ENCODE results near the gene NEDD9.

The NEDD9 gene

DNA sequence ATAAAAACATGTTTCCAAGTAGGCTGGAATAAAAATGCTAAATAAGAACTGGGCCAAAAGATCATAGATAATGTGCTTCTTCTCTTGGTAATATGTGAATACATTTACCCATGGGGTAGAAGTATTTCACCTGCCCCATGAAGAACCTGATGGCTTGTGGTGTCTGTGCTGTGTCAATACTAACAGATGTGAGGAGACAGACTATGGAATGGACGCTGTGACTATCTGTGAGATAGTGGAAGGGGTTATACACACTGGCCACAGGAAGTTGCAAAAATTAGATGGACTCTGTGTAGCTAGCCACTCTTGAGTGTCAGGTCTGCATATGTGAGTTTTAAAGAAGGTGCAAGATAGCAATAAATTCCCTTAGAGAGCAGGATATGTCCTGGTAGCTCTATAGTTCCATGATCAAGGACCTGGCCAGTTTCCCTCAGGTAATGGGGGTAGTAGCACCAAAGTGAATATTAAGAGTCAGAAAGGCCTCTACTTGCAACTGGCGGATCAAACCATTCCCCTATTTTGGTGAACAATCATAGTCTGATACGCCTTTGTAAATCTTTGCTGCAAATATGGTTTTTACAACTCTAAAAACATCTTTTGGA lies 48.6 kb downstream of the NEDD9 start:
- TF ChIP-seq, protein P1, sequence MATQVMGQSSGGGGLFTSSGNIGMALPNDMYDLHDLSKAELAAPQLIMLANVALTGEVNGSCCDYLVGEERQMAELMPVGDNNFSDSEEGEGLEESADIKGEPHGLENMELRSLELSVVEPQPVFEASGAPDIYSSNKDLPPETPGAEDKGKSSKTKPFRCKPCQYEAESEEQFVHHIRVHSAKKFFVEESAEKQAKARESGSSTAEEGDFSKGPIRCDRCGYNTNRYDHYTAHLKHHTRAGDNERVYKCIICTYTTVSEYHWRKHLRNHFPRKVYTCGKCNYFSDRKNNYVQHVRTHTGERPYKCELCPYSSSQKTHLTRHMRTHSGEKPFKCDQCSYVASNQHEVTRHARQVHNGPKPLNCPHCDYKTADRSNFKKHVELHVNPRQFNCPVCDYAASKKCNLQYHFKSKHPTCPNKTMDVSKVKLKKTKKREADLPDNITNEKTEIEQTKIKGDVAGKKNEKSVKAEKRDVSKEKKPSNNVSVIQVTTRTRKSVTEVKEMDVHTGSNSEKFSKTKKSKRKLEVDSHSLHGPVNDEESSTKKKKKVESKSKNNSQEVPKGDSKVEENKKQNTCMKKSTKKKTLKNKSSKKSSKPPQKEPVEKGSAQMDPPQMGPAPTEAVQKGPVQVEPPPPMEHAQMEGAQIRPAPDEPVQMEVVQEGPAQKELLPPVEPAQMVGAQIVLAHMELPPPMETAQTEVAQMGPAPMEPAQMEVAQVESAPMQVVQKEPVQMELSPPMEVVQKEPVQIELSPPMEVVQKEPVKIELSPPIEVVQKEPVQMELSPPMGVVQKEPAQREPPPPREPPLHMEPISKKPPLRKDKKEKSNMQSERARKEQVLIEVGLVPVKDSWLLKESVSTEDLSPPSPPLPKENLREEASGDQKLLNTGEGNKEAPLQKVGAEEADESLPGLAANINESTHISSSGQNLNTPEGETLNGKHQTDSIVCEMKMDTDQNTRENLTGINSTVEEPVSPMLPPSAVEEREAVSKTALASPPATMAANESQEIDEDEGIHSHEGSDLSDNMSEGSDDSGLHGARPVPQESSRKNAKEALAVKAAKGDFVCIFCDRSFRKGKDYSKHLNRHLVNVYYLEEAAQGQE (IDR thresholded peaks at IDR 0.05; ENCODE audit: insufficient replicate concordance, low read depth), result no peak
- TF ChIP-seq GABPA (IDR thresholded peaks at IDR 0.05; ENCODE audit: low read depth) (no peak), POLR2AphosphoS5 (IDR thresholded peaks at IDR 0.05; ENCODE audit: low read depth) (no peak), SPI1 (IDR thresholded peaks at IDR 0.05; ENCODE audit: borderline replicate concordance, low read depth) (no peak)
- TF ChIP-seq, protein P2, sequence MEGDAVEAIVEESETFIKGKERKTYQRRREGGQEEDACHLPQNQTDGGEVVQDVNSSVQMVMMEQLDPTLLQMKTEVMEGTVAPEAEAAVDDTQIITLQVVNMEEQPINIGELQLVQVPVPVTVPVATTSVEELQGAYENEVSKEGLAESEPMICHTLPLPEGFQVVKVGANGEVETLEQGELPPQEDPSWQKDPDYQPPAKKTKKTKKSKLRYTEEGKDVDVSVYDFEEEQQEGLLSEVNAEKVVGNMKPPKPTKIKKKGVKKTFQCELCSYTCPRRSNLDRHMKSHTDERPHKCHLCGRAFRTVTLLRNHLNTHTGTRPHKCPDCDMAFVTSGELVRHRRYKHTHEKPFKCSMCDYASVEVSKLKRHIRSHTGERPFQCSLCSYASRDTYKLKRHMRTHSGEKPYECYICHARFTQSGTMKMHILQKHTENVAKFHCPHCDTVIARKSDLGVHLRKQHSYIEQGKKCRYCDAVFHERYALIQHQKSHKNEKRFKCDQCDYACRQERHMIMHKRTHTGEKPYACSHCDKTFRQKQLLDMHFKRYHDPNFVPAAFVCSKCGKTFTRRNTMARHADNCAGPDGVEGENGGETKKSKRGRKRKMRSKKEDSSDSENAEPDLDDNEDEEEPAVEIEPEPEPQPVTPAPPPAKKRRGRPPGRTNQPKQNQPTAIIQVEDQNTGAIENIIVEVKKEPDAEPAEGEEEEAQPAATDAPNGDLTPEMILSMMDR (IDR thresholded peaks at IDR 0.05; ENCODE audit: insufficient read depth, low read length), result no peak
- H3K27ac ChIP-seq (replicated peaks), result no peak overlapping the region
- DNase-seq (ENCODE audit: low read depth in 1 of 2, low spot score in 1 of 2), result no peak
- H3K4me3 ChIP-seq (replicated peaks; ENCODE audit: insufficient read depth, low read length), result no peak overlapping the region
- no peaks in the 10 kb centered on the region for H3K27me3 ChIP-seq (ENCODE audit: insufficient read depth, poor library complexity, severe bottlenecking)

DNA sequence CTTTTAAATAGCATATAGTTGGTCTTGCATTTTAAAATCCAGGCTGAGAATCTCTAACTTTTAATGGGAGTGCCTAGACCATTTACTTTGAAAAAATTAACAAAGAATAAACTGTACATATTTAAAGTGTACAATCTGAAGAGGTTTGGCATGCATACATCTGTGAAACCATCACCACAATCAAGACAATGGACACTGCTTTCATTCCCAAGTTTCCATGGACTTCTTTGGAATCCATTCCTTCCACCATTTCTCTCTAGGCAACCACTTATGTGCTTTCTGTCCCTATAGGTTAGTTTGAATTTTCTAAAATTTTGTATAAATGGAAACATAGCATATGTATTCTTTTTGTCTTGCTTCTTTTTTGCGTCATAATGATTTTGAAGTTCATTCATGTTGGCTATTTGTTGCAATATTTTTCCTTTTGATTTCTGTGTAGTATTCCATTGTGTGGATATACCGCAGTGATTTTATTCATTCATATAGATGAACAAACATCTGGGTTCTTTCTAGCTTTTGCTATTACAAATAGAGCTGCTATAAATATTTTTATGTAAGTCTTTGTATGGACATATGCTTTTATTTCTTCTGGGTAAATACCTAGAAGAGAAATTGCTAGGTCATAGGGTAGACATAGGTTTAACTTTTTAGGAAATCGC lies 50.9 kb downstream of the NEDD9 start:
- Histone ChIP-seq H3K27me3 (ENCODE audit: insufficient read depth, poor library complexity, severe bottlenecking) (no peaks in the 10 kb centered on the region), H3K27ac (replicated peaks) (no peak overlapping the region), H3K4me3 (replicated peaks; ENCODE audit: insufficient read depth, low read length) (no peak overlapping the region)
- TF ChIP-seq GABPA (IDR thresholded peaks at IDR 0.05; ENCODE audit: low read depth) (no peak), SPI1 (IDR thresholded peaks at IDR 0.05; ENCODE audit: borderline replicate concordance, low read depth) (no peak), POLR2AphosphoS5 (IDR thresholded peaks at IDR 0.05; ENCODE audit: low read depth) (no peak)
- TF ChIP-seq, protein P1 (IDR thresholded peaks at IDR 0.05; ENCODE audit: insufficient replicate concordance, low read depth), result no peak
- TF ChIP-seq, protein P2 (IDR thresholded peaks at IDR 0.05; ENCODE audit: insufficient read depth, low read length), result no peak
- DNase-seq (ENCODE audit: low read depth in 1 of 2, low spot score in 1 of 2), result no peak

DNA sequence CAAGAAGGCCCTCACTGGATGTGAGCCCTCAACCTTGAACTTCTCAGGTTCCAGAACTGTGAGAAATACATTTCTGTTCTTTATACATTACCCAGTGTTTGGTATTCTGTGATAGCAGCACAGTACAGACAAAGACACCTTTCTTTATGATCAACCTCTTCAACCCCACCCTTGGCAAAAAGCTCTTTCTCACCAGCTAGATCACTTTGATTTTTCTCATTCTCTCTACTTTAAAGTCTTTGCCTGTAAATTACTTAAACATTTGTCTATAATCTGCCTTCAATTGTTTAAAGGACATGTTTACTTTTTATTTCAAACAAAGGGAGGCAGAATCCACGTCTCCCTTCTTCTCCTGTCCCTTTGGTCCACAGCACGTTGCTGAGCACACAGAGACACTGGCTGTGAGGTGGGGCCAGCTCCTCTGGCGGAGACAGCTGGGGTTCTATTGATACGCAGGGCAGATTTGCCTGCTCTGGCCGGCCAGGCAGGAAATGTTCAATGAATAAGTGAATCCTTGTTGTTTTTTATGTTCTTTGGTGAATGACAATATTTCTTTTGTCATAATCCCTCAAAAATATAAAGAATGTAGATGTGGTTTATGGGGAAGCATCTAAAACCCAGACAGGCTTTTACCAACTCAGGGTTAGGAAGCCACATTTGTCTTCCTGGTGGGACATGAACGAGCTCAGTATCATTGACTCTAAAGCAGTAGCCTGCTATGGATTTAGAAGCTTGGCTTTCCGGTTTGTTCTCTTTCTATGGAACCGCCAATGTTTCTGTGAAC lies 52.9 kb downstream of the NEDD9 start:
- DNase-seq (ENCODE audit: low read depth in 1 of 2, low spot score in 1 of 2), result no peak
- Histone ChIP-seq H3K27ac (replicated peaks) (no peak overlapping the region), H3K4me3 (replicated peaks; ENCODE audit: insufficient read depth, low read length) (no peak overlapping the region), H3K27me3 (ENCODE audit: insufficient read depth, poor library complexity, severe bottlenecking) (no peaks in the 10 kb centered on the region)
- TF ChIP-seq POLR2AphosphoS5 (IDR thresholded peaks at IDR 0.05; ENCODE audit: low read depth) (no peak), SPI1 (IDR thresholded peaks at IDR 0.05; ENCODE audit: borderline replicate concordance, low read depth) (no peak), GABPA (IDR thresholded peaks at IDR 0.05; ENCODE audit: low read depth) (no peak)
- TF ChIP-seq, protein P2 (IDR thresholded peaks at IDR 0.05; ENCODE audit: insufficient read depth, low read length), result no peak
- TF ChIP-seq, protein P1 (IDR thresholded peaks at IDR 0.05; ENCODE audit: insufficient replicate concordance, low read depth), result no peak

All from HL-60 (cell line).